GM12878 (cell line): ENCODE data around the gene LMO7. TPM values are rescaled to one million over a fixed set of nuclear protein-coding genes. Genes with fewer than 3 reads are reported as not detected.
A peak's percentile ranks its signal among the peaks of the same experiment; 100 is the strongest.

ENCODE experiments used
- BHLHE40 ChIP-seq, 2 experiments: fragments of 450-650 bp in 1 of 2; IDR thresholded peaks; 2 replicates each; pipeline ENCODE4 v1.6.1; 2011 to 2017; ENCODE audit warnings: low read depth in 2 of 2, borderline replicate concordance in 1 of 2, improper control_type of control experiment in 1 of 2, low read length in 1 of 2, mild to moderate bottlenecking in 1 of 2
- BMI1 ChIP-seq: fragments of 450-650 bp; IDR thresholded peaks from 2 replicates; pipeline ENCODE4 v1.6.1; 2016; ENCODE audit warnings: mild to moderate bottlenecking, moderate library complexity, borderline replicate concordance
- HDAC6 ChIP-seq: fragments of 200-600 bp; sonication (generic); IDR thresholded peaks from one replicate; pipeline ENCODE4 v1.8.0; 2017; ENCODE audit warnings: antibody characterized with exemption; ENCODE audit not compliant: unreplicated experiment
- MYC ChIP-seq: IDR thresholded peaks from 2 replicates; pipeline ENCODE4 v1.6.1; 2011; ENCODE audit warnings: mild to moderate bottlenecking, low read length, moderate library complexity, inconsistent platforms; ENCODE audit not compliant: insufficient read depth, insufficient replicate concordance, insufficient read length, severe bottlenecking
- NFIC ChIP-seq: IDR thresholded peaks from 2 replicates; pipeline ENCODE4 v1.6.1; 2012; ENCODE audit warnings: low read depth, mild to moderate bottlenecking, inconsistent platforms, low read length, moderate library complexity
- ZBED1 ChIP-seq: IDR thresholded peaks from 2 replicates; pipeline ENCODE4 v1.6.1; 2016; ENCODE audit warnings: borderline replicate concordance
- ZNF274 ChIP-seq: IDR thresholded peaks from one replicate; pipeline ENCODE4 v1.8.0; 2011; ENCODE audit not compliant: insufficient read length, insufficient read depth
- polyA plus RNA-seq, 11 experiments: library from polyadenylated mRNA; depleted of rRNA in 4 of 11; unstranded in 6 of 11; stranded (reverse) in 5 of 11; fragments of >200 nt; fragmentation: Nextera tagmentation in 4 of 11; fragmentation: Illumina TruSeq in 1 of 11; extraction: Ambion mirVana in 4 of 11; extraction: Trizol in 1 of 11; gene quantifications; 1 replicate in 1 of 11; 2 replicates in 10 of 11; pipeline versions ENCODE4 v1.2.1 to v1.2.3, GENCODE V29; 2011 to 2016; ENCODE audit warnings: inconsistent platforms in 2 of 11, missing spikeins in 2 of 11, low read depth in 1 of 11
- total RNA-seq, 4 experiments: library from RNA; depleted of rRNA in 3 of 4; stranded (reverse); fragments of >200 nt in 3 of 4; fragmentation: Illumina TruSeq in 1 of 4; extraction: Trizol in 1 of 4; gene quantifications; 2 replicates each; pipeline versions ENCODE4 v1.2.1 to v1.2.3, GENCODE V29; 2013 to 2021
- TF ChIP-seq, protein P1 (sequence below): fragments of 450-650 bp; IDR thresholded peaks from 2 replicates; pipeline ENCODE4 v1.6.1; 2018; ENCODE audit warnings: mild to moderate bottlenecking, low read depth, moderate library complexity; ENCODE audit not compliant: partially characterized antibody
- TF ChIP-seq, protein P2 (sequence below): fragments of 450-650 bp; IDR thresholded peaks from 2 replicates; pipeline ENCODE4 v1.6.1; 2016; ENCODE audit warnings: mild to moderate bottlenecking
- TF ChIP-seq, protein P3 (sequence below): fragments of 450-650 bp; IDR thresholded peaks from 2 replicates; pipeline ENCODE4 v1.6.1; 2018; ENCODE audit warnings: borderline replicate concordance, mild to moderate bottlenecking; ENCODE audit not compliant: partially characterized antibody
- TF ChIP-seq, protein P4 (sequence below): fragments of 450-650 bp; IDR thresholded peaks from 2 replicates; pipeline ENCODE4 v1.6.1; 2014; ENCODE audit warnings: mild to moderate bottlenecking
- TF ChIP-seq, protein P5 (sequence below): fragments of 450-650 bp; IDR thresholded peaks from 2 replicates; pipeline ENCODE4 v1.6.1; 2017; ENCODE audit warnings: mild to moderate bottlenecking, low read depth, inconsistent platforms; ENCODE audit not compliant: poor library complexity, severe bottlenecking

LMO7 gene
- total and polyA plus RNA-seq, 10 of the 15 experiments (the other 5 are each of a cell fraction or from before 2014, with no cell fraction given): 8.5 to 67.8 (median 36.8) TPM

DNA sequence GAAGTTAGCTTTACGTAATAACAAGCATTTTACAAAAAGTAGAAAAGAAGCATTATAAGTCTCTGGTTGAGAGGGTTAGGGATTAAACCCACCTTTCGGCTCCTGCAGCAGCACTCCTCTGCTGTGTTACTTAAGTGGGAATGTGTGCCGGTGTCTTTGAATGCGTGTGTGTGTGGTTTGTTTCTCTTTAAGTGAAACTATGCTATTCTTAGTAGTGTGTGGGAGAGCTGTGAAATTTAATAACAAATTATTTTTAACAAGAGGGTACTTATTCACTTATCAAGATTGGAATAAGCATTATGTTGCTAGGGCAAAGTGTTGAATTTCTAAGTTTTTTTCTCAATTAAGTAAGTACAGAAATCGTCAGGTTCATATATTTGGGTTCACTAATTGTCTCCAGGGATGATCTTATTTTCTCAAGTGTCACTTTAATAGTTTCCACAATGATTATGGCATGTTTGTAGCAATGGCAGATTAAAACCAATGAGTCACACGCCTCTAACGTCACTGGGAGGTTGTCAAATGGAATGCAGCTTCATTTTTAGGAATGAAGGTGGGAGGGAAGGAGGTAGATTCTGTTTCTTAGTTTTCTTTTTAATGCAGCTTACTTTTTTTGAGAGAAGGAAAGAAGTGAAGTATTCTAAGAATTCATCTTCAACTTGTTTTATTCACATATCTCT is 151.3 kb downstream of the LMO7 start (continued):
- TF ChIP-seq BMI1 (no peak), HDAC6 (no peak), ZNF274 (no peak), NFIC (no peak), ZBED1 (no peak), BHLHE40 (IDR thresholded peaks at IDR 0.05; ENCODE audit: borderline replicate concordance in 1 of 2, low read depth in 2 of 2, low read length in 1 of 2) (peak in 1 of 2 experiments; percentile 12; a peak in 1 of 4 replicates), MYC (no peak)
- TF ChIP-seq, protein P1, sequence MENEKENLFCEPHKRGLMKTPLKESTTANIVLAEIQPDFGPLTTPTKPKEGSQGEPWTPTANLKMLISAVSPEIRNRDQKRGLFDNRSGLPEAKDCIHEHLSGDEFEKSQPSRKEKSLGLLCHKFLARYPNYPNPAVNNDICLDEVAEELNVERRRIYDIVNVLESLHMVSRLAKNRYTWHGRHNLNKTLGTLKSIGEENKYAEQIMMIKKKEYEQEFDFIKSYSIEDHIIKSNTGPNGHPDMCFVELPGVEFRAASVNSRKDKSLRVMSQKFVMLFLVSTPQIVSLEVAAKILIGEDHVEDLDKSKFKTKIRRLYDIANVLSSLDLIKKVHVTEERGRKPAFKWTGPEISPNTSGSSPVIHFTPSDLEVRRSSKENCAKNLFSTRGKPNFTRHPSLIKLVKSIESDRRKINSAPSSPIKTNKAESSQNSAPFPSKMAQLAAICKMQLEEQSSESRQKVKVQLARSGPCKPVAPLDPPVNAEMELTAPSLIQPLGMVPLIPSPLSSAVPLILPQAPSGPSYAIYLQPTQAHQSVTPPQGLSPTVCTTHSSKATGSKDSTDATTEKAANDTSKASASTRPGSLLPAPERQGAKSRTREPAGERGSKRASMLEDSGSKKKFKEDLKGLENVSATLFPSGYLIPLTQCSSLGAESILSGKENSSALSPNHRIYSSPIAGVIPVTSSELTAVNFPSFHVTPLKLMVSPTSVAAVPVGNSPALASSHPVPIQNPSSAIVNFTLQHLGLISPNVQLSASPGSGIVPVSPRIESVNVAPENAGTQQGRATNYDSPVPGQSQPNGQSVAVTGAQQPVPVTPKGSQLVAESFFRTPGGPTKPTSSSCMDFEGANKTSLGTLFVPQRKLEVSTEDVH: no peak
- TF ChIP-seq, protein P2, sequence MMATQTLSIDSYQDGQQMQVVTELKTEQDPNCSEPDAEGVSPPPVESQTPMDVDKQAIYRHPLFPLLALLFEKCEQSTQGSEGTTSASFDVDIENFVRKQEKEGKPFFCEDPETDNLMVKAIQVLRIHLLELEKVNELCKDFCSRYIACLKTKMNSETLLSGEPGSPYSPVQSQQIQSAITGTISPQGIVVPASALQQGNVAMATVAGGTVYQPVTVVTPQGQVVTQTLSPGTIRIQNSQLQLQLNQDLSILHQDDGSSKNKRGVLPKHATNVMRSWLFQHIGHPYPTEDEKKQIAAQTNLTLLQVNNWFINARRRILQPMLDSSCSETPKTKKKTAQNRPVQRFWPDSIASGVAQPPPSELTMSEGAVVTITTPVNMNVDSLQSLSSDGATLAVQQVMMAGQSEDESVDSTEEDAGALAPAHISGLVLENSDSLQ: no peak
- TF ChIP-seq, protein P3, sequence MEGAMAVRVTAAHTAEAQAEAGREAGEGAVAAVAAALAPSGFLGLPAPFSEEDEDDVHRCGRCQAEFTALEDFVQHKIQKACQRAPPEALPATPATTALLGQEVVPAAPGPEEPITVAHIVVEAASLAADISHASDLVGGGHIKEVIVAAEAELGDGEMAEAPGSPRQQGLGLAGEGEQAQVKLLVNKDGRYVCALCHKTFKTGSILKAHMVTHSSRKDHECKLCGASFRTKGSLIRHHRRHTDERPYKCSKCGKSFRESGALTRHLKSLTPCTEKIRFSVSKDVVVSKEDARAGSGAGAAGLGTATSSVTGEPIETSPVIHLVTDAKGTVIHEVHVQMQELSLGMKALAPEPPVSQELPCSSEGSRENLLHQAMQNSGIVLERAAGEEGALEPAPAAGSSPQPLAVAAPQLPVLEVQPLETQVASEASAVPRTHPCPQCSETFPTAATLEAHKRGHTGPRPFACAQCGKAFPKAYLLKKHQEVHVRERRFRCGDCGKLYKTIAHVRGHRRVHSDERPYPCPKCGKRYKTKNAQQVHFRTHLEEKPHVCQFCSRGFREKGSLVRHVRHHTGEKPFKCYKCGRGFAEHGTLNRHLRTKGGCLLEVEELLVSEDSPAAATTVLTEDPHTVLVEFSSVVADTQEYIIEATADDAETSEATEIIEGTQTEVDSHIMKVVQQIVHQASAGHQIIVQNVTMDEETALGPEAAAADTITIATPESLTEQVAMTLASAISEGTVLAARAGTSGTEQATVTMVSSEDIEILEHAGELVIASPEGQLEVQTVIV: no peak
- TF ChIP-seq, protein P4, sequence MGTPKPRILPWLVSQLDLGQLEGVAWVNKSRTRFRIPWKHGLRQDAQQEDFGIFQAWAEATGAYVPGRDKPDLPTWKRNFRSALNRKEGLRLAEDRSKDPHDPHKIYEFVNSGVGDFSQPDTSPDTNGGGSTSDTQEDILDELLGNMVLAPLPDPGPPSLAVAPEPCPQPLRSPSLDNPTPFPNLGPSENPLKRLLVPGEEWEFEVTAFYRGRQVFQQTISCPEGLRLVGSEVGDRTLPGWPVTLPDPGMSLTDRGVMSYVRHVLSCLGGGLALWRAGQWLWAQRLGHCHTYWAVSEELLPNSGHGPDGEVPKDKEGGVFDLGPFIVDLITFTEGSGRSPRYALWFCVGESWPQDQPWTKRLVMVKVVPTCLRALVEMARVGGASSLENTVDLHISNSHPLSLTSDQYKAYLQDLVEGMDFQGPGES: no peak
- TF ChIP-seq, protein P5, sequence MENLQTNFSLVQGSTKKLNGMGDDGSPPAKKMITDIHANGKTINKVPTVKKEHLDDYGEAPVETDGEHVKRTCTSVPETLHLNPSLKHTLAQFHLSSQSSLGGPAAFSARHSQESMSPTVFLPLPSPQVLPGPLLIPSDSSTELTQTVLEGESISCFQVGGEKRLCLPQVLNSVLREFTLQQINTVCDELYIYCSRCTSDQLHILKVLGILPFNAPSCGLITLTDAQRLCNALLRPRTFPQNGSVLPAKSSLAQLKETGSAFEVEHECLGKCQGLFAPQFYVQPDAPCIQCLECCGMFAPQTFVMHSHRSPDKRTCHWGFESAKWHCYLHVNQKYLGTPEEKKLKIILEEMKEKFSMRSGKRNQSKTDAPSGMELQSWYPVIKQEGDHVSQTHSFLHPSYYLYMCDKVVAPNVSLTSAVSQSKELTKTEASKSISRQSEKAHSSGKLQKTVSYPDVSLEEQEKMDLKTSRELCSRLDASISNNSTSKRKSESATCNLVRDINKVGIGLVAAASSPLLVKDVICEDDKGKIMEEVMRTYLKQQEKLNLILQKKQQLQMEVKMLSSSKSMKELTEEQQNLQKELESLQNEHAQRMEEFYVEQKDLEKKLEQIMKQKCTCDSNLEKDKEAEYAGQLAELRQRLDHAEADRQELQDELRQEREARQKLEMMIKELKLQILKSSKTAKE: no peak
